Urinary bladder (tissue), 4 donors: ENCODE results near the gene FBXO34. TPM values are rescaled to one million over a fixed set of nuclear protein-coding genes. Genes with fewer than 3 reads are reported as not detected.

Experiments used
- DNase-seq: peaks from one replicate; pipeline ENCODE4 v3.0.0-alpha.2; 2015; ENCODE audit errors: extremely low spot score
- H3K27ac ChIP-seq: one replicate; pipeline ENCODE4 v1.5.1; 2013; ENCODE audit warnings: low read depth, mild to moderate bottlenecking, moderate library complexity
- H3K36me3 ChIP-seq: one replicate; pipeline ENCODE4 v1.6.1; 2013; ENCODE audit warnings: mild to moderate bottlenecking, moderate library complexity; ENCODE audit not compliant: insufficient read depth
- H3K4me1 ChIP-seq: one replicate; pipeline ENCODE4 v1.6.1; 2013; ENCODE audit warnings: mild to moderate bottlenecking, moderate library complexity; ENCODE audit not compliant: insufficient read depth
- H3K4me3 ChIP-seq: one replicate; pipeline ENCODE4 v1.5.1; 2013; ENCODE audit warnings: low read depth, low read length
- WGBS: extraction: QIAGEN DNeasy Blood & Tissue Kit; methylation state at CpG from one replicate; pipeline ENCODE4 v1.1.7; 2013; 5-methylcytosine and 5-hydroxymethylcytosine counted together
- polyA plus RNA-seq: library from polyadenylated mRNA; stranded (reverse); fragments of 200-250 nt; gene quantifications from one replicate; pipeline ENCODE4 v1.2.3, GENCODE V29; 2013
- total RNA-seq: library from RNA; depleted of rRNA; stranded (reverse); fragments of >200 nt; gene quantifications from one replicate; pipeline ENCODE4 v1.2.3, GENCODE V29; 2014
- donor health status: healthy with polysubstance abuse.
- donor health status: healthy.

The FBXO34 gene
- total RNA-seq = 39.0 TPM
- polyA plus RNA-seq = 12.1 TPM

- Histone ChIP-seq H3K4me1 (no peaks in the 10 kb centered on the region), H3K27ac (peak within 1 kb of the TSS; percentile 97), H3K4me3 (peak within 1 kb of the TSS; percentile 83), H3K36me3 (no peaks in the 10 kb centered on the region)
- WGBS = 1% methylated on average over 49 of the region's 49 CpGs
- DNase-seq = peak; percentile 95
These were observed at the start of gene FBXO34 for GRCh38 chr14:55270832-55271571. Gene FBXO34 (plus strand): TSS chr14:55271421. CDS start chr14:55350391, 78,970 bp downstream.

- no peaks in the 10 kb centered on the region for H3K4me1 ChIP-seq
- H3K36me3 ChIP-seq = no peaks in the 10 kb centered on the region
- H3K27ac ChIP-seq = no peak overlapping the region
- DNase-seq = no peak
- no peak overlapping the region for H3K4me3 ChIP-seq
These were observed 49.3 kb upstream of the FBXO34 start for GRCh38 chr14:55221968-55222367.

GRCh38 chr14:55223364-55223763, 47.9 kb upstream of the FBXO34 start:
- DNase-seq = no peak
- Histone ChIP-seq H3K36me3 (no peaks in the 10 kb centered on the region), H3K4me1 (no peaks in the 10 kb centered on the region), H3K27ac (no peak overlapping the region), H3K4me3 (no peak overlapping the region)

GRCh38 chr14:55228261-55228660, 43.0 kb upstream of the FBXO34 start:
- Histone ChIP-seq H3K4me1 (no peaks in the 10 kb centered on the region), H3K4me3 (no peak overlapping the region), H3K36me3 (no peaks in the 10 kb centered on the region), H3K27ac (no peak overlapping the region)
- no peak for DNase-seq
- WGBS = 86% methylated on average over 2 of the region's 2 CpGs

- DNase-seq = no peak
- H3K36me3 ChIP-seq = no peaks in the 10 kb centered on the region
- 60% methylated on average over 3 of the region's 3 CpGs for WGBS
- no peak overlapping the region for H3K27ac ChIP-seq
- H3K4me1 ChIP-seq = no peaks in the 10 kb centered on the region
- no peak overlapping the region for H3K4me3 ChIP-seq
These were observed 37.6 kb upstream of the FBXO34 start for GRCh38 chr14:55233591-55233990.

- no peak overlapping the region for H3K4me3 ChIP-seq
- H3K36me3 ChIP-seq = no peaks in the 10 kb centered on the region
- no peak for DNase-seq
- no peaks in the 10 kb centered on the region for H3K4me1 ChIP-seq
- whole genome bisulfite sequencing = 77% methylated on average over 12 of the region's 12 CpGs
- no peak overlapping the region for H3K27ac ChIP-seq
These were observed 33.1 kb upstream of the FBXO34 start for GRCh38 chr14:55238019-55238680.

- H3K4me3 ChIP-seq = no peak overlapping the region
- H3K27ac ChIP-seq = no peak overlapping the region
- no peaks in the 10 kb centered on the region for H3K4me1 ChIP-seq
- H3K36me3 ChIP-seq = no peaks in the 10 kb centered on the region
- no peak for DNase-seq
- WGBS = 86% methylated on average over 1 of the region's 1 CpG
These were observed 31.9 kb upstream of the FBXO34 start for GRCh38 chr14:55239320-55239719.

GRCh38 chr14:55240526-55241178, 30.6 kb upstream of the FBXO34 start:
- no peak overlapping the region for H3K27ac ChIP-seq
- H3K36me3 ChIP-seq = no peaks in the 10 kb centered on the region
- no peaks in the 10 kb centered on the region for H3K4me1 ChIP-seq
- no peak for DNase-seq
- 26% methylated on average over 33 of the region's 33 CpGs for WGBS
- H3K4me3 ChIP-seq = no peak overlapping the region

- Histone ChIP-seq H3K4me3 (no peak overlapping the region), H3K4me1 (no peaks in the 10 kb centered on the region), H3K36me3 (no peaks in the 10 kb centered on the region), H3K27ac (no peak overlapping the region)
- WGBS = 77% methylated on average over 4 of the region's 4 CpGs
- no peak for DNase-seq
These were observed 29.5 kb upstream of the FBXO34 start for GRCh38 chr14:55241673-55242072.

GRCh38 chr14:55243386-55243785, 27.8 kb upstream of the FBXO34 start:
- Histone ChIP-seq H3K4me1 (no peaks in the 10 kb centered on the region), H3K4me3 (no peak overlapping the region), H3K27ac (no peak overlapping the region), H3K36me3 (no peaks in the 10 kb centered on the region)
- no peak for DNase-seq
- WGBS = 94% methylated on average over 3 of the region's 3 CpGs

GRCh38 chr14:55243813-55244212, 27.4 kb upstream of the FBXO34 start:
- no peak overlapping the region for H3K27ac ChIP-seq
- 77% methylated on average over 5 of the region's 5 CpGs for WGBS
- no peaks in the 10 kb centered on the region for H3K36me3 ChIP-seq
- no peak overlapping the region for H3K4me3 ChIP-seq
- no peaks in the 10 kb centered on the region for H3K4me1 ChIP-seq
- no peak for DNase-seq

- Histone ChIP-seq H3K36me3 (no peaks in the 10 kb centered on the region), H3K4me3 (no peak overlapping the region), H3K27ac (no peak overlapping the region), H3K4me1 (no peaks in the 10 kb centered on the region)
- 61% methylated on average over 4 of the region's 4 CpGs for whole genome bisulfite sequencing
- no peak for DNase-seq
These were observed 25.5 kb upstream of the FBXO34 start for GRCh38 chr14:55245657-55246268.

GRCh38 chr14:55248411-55248810, 22.8 kb upstream of the FBXO34 start:
- Histone ChIP-seq H3K4me3 (no peak overlapping the region), H3K4me1 (no peaks in the 10 kb centered on the region), H3K36me3 (no peaks in the 10 kb centered on the region), H3K27ac (no peak overlapping the region)
- no peak for DNase-seq
- 96% methylated on average over 4 of the region's 4 CpGs for WGBS

- Histone ChIP-seq H3K36me3 (no peaks in the 10 kb centered on the region), H3K4me1 (no peaks in the 10 kb centered on the region), H3K27ac (no peak overlapping the region), H3K4me3 (no peak overlapping the region)
- no peak for DNase-seq
- WGBS = 34% methylated on average over 4 of the region's 4 CpGs
These were observed 21.8 kb upstream of the FBXO34 start for GRCh38 chr14:55249423-55249822.
